HG02763 (cell line): ENCODE measurements around the gene ADGRG1.

ENCODE experiments used
- ATAC-seq: cut with Tn5 transposase; IDR thresholded peaks from one replicate; pipeline ENCODE4 v1.9.1; 2021; ENCODE audit warnings: mild to moderate bottlenecking, moderate library complexity; ENCODE audit not compliant: unreplicated experiment

The ADGRG1 gene

DNA sequence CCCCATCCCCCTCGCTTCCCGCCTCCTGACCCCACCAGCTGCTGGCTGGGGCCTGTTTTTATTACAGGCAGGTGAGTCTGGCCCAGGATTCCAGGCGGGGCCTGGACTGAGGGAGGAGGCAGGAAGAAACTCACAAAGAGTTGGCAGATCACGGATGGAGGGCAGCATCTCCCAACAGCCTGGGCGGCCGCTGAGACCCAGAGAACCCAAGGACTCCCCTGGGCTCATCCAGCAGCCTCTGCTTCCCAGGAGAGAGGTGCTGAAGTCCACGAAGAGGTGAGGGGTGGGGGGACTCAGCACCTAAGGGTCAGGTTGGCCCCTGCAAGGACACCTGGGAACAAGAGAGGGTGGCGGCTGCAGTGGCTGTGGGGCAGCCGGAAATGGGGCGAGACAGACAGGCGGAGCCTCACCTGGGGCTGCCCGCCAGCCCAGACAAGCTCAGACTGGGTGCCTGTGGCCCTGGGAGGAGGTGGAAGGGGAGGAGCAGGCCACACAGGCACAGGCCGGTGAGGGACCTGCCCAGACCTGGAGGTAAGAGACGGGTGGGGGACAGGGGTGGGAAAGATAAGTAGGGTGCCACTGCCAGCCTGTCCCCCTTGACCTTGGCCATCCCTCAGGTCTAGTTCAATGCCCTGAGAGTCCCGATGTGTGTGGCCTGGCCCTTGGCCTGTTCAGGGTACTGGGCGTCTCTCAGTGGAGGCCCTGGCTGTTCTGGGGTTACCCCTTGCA lies 8.7 kb upstream of the ADGRG1 start:
- ATAC-seq, result no peak

DNA sequence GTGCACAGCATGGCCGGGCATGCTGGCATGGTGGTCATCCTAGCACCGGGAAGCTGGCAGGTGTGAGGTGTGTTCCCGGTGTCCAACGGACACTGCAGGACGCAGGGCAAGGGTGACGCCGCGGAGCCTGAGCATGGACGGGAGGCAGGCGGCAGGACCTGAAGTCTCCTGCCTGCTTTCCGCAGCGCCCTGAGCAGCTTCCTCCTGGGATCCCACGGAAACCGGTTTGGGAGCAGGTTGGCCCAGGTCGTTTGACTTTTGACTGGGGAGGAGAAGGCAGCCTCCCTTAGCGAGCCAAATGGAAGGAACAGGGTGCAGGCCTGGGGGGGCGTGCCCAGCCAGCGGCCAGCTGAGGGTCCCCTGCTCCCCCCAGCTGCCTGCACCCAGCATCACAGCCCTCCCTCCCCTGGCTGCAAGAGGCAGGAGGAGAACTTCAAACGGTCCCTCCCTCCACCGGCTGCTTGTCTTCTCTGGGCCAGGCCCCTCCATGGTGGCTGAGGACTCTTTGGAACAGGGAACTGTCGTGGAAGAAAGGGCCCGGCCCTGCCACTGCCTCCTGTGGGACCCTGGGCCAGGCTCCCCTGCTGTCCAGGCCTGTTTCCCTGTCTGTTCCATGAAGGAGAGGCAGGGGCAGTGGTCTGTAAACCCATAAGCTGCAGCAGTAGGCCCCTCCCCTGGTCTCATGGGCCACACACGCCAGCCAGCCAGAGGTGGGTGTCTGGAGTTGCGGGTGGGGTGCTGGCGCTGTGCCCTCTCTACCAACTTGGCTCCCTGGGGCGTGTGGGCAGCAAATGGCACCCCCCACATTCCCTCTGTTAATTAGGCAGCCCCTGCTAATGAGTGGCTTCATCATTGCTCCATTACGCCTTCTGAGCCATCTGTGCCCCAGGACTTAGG lies 7.8 kb upstream of the ADGRG1 start:
- no peak for ATAC-seq

DNA sequence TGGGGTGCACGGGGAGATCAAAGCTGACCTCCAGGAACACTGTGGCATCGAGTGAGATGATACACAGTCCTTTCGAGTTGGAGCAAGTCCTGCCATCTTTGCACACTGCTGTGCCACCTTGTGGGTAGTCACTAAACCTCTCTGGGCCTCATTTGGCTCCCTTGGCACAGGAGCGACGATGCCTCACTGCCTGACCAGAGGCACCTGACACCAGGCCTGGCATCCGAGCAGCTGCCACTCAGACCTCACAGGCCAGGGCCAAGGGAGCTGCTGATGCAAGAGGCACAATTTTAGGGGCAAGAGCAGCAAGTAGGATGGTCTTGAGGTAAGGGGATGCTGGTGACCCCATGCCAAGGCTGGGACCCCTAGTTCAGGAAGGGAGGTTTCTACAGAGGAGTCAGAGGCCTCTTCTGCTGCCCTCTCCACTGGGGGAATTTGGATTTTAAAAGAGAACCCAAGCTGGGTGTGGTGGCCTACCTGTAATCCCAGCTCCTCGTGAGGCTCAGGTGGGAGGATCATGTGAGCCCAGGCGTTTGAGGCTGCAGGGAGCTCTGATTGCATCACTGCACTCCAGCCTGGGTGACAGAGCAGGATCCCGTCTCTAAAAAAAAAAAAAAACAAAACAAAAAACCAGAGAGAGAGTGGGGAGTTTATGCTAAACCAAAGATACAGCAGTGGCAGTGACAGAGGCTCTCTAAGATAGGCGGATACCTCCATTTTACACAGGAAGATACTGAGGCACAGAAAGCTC lies 6.7 kb upstream of the ADGRG1 start:
- ATAC-seq, result no peak

DNA sequence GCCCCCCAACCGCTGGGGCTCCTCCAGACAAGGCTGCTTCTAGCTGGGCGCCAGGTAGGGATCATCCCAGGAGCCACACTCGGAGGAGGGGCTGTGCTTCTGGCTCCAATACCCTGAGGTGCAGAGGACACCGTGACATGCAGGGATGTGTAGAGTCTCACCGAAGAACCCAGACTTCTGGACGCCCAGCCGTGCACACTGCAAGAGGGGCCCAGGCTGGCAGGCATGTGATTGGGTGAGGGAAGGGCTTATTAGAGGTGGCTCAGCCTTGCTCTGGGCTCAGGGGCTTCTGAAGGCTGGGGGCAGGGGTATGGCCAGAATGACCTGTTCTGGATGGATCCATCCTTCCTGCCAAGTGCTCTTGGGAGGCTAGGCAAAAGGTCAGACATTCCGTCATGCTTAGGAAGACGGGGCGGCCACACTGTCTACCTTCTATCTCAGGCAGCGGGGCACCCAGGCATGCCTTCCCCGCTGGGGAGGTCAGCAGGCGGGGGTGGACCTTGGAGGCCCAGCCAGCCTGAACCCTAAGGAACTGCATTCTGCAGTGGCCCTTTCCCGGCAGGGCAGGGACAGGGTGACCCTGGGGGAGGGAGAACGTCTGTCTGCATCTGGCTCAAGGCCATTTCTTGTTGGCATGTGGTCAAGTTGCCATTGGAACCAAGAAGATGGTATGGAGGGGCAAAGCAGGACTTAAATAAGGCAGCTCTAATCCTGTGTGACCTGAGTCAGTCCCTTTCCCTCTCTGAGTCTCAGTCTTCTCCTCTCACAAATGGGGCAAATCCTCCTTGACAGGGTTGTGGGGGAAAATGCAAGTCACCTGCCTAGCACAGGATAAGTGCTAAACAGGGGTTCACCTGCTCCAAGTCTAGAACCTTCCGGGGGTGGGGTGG lies 5.8 kb upstream of the ADGRG1 start:
- ATAC-seq, result no peak

DNA sequence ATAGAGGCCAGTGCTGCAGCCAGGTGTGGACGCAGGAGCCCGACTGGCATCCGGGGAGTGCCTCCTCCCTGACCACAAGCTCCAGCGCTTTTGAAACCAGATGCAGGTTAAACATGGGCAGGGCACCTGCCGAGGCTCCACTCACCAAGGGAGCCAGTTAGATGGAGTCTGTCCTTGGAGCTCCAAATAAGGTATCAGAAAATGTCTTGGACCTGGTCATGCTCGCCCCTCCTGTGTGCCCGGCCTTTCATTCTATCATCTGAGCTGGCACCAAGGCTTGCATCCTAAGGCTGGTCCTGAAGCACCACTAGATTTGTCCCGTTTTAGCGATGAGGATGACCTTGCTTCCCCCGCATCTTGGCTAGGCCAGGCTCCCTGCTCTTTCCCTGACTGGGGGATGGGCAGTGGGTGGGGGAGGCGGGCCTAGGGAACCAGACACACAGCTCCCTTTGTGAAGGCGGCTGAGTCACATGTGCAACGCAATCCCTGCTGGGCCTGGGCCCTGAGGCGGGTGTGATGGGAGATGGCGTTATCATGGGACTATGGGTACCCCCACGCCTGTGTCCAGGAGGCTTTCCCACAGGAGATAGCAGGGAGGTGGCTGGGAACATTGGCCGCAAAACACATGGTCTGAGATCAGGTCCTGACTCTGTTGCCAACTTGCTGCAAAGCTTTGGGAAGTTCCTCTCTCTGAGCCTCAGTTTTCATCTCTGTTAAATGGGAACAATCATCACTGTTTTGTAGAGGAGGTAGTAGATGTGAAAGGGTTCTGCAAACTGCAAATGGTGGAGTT lies 5.0 kb upstream of the ADGRG1 start:
- no peak for ATAC-seq

- ATAC-seq, result no peak
Observed at GRCh38 chr16:57624044-57624688, 4.3 kb upstream of the ADGRG1 start.

- no peak for ATAC-seq
Observed at GRCh38 chr16:57624806-57625500, 3.5 kb upstream of the ADGRG1 start.

- ATAC-seq, result no peak
Observed at GRCh38 chr16:57626420-57627170, 1.8 kb upstream of the ADGRG1 start.

DNA sequence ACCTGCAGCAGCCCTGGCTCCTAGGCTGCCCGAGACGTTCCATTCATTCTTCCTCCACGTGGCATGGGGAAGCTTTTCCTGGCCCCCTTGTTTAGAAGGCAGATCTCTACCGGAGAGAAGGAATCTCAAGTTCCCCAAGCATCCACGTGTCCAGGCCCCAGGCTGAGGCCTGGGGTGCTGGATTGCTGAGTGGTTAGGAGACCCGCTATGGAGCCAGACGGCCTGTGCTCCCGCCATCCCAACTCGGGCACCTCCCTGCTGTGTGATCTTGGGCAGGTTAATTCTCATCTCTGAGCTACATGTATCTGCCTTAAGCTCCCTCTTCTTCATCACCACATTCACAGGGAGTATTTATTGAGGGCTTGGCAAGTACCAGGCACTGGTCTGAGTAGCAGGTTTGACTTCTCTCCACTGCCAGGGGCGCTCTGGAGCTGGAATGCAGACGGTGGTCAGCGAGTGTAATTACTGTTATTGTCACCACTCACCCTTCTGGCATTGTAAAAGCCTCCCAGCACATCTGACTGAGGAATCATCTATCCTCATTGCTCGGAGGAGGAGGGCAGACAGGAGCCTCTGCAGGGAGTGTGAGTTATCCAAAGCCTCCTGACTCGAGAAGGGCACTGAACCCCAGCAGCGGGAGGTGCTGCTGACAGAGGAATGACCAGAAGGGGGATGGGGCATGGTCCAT lies 1.1 kb upstream of the ADGRG1 start:
- ATAC-seq, result no peak

GRCh38 chr16:57628783-57629293 lies 408 bp downstream of the ADGRG1 start:
- no peak for ATAC-seq

DNA sequence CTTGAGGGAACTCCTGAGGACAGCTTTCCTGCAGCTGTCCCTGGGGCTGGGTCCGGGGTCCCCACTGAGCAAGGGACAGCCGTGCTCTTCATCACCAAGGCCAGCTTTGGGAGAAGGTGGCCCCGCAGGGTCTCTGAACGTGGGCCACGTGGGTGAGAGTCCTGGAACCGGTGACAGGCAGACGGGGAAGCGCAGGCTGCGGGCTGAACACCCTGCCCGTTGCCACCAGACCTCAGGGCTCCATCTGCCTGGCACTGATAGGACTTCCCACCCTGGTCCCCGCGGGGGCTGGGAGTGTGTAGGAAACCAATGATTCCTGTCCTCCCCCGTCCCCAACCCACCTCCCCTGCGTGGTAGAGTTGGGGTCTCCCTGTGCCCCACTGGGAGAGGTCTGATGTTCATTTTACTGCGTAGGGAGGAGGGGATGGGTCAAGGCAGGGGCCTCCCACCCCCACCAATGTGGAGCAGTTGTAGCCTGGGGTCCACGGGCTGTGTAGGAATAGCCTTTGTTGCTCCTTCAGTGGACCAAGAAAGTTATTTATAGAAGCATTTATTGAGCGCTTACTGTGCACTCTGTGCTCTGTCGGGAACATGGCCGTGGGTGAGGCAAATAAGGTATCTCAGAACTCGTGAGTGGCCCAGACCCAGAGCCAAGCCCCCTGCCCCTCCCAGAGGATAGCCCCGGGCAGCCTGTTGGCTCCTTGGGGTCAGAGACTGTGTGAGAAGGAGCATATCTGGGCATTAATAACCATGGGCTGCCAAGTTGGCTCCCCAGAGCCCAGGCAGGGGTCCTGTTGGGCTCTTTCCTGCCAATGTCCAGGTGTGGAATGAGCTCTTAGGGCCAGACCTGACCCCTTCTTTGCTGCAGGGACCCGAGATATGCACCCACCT lies 1.3 kb downstream of the ADGRG1 start:
- ATAC-seq, result no peak

DNA sequence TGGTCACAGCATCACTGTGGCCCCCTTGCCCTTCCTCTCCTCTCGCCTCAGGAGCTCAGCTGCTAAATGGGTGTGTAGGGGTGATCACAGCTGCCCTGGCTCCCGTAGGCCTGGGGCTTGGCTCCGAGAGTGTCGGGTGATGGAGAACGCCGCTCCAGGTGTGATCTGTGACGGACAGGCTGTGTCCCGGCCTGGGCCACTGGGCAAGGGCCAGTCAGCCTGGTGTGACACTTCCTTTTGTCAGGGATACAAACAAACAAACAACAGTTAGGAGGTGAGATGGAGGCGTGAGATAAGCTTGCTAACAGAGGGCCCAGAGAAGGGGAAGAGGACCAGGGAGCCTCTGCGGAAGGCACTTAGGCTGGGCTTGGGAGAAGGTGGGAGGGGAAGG lies 2.0 kb downstream of the ADGRG1 start:
- ATAC-seq, result no peak

- ATAC-seq, result no peak
Observed at GRCh38 chr16:57630931-57631845, 2.8 kb downstream of the ADGRG1 start.

GRCh38 chr16:57632568-57632967 lies 4.1 kb downstream of the ADGRG1 start:
- no peak for ATAC-seq
